ENCODE measurements around the gene PLEKHN1. TPM values are rescaled to one million over a fixed set of nuclear protein-coding genes. Genes with fewer than 3 reads are reported as not detected.
"Not testable (repeated sequence)": the region's sequence is repeated elsewhere in the genome, so short reads cannot be mapped to it uniquely, and the experiment has no call there.

PLEKHN1 gene
- polyA plus RNA-seq, 1 experiment: 0.88 TPM

DNA sequence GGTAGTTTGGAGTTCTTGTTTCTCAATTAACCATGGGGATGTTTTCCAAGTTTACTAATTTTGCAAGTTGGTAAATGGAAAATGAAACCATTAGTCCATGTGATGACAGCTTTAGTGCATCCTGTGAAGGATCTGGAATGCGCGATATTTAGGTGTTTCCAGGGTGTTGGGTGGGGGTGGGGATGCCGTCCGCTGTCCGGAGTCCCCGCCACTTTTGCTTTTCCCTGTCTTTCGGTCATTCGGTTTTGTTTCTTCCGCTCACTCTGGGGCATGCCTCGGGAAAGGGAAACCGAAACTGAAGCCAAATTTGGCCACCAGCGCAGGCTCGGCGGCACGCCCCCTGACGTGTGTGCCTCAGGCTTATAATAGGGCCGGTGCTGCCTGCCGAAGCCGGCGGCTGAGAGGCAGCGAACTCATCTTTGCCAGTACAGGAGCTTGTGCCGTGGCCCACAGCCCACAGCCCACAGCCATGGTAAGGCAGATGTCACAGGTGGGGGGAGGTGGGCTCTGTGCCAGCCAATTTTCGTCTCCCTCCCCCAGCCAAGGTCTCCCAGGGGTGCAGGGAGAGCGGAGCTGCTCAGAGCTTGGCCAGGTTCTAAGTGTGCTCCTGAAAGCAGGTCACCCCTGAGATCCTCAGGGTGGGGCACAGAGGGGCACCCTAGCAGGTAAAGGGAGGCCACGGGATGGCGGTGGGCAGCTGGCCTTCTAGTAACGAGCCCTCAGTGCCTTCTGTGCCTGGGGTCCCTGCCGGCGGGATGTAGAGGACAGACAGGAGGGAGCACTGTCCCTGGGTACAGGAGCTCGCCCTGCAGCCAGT is 47.0 kb downstream of the PLEKHN1 start, which contains the start of gene ISG15:
ISG15 (plus strand) TSS at position 393 of the 817 bp plus-strand sequence; CDS start at position 470, 77 bp downstream.
- Histone ChIP-seq H3K4me3 (ENCODE audit: low read depth, low read length) (peak within 1 kb of the TSS; percentile 71), H3K36me3 (ENCODE audit: control insufficient read depth, insufficient read depth, low read length) (no peaks in the 10 kb centered on the region), H3K27me3 (ENCODE audit: control insufficient read depth, insufficient read depth, low read length) (no peaks in the 10 kb centered on the region)
- ChIA-PET CTCF (interaction anchor here (0.6 to 3.3 kb wide), 7 partner anchors 10 to 218 kb away, joined by 3 to 15 read pairs (median 4); no protein-coding TSS in a partner anchor), POLR2A (interaction anchor here (0.6 kb wide), 1 partner anchor 103 kb away, joined by 4 read pairs; the partner anchor contains the start of gene C1orf159)
- DNase-seq (ENCODE audit: low read depth): peak; percentile 49
- TF ChIP-seq, protein P1, sequence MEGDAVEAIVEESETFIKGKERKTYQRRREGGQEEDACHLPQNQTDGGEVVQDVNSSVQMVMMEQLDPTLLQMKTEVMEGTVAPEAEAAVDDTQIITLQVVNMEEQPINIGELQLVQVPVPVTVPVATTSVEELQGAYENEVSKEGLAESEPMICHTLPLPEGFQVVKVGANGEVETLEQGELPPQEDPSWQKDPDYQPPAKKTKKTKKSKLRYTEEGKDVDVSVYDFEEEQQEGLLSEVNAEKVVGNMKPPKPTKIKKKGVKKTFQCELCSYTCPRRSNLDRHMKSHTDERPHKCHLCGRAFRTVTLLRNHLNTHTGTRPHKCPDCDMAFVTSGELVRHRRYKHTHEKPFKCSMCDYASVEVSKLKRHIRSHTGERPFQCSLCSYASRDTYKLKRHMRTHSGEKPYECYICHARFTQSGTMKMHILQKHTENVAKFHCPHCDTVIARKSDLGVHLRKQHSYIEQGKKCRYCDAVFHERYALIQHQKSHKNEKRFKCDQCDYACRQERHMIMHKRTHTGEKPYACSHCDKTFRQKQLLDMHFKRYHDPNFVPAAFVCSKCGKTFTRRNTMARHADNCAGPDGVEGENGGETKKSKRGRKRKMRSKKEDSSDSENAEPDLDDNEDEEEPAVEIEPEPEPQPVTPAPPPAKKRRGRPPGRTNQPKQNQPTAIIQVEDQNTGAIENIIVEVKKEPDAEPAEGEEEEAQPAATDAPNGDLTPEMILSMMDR (IDR thresholded peaks at IDR 0.05; ENCODE audit: insufficient read depth, low read depth, low read length): no peak

- POLR2A ChIA-PET: interaction anchor here (0.6 kb wide), 1 partner anchor 102 kb away, joined by 4 read pairs; the partner anchor contains the start of gene C1orf159
- no peak for DNase-seq (ENCODE audit: low read depth)
- no peaks in the 10 kb centered on the region for H3K27me3 ChIP-seq (ENCODE audit: control insufficient read depth, insufficient read depth, low read length)
- H3K4me3 ChIP-seq (ENCODE audit: low read depth, low read length): peak overlapping the region; percentile 71
- TF ChIP-seq, protein P1 (IDR thresholded peaks at IDR 0.05; ENCODE audit: insufficient read depth, low read depth, low read length): no peak
- H3K36me3 ChIP-seq (ENCODE audit: control insufficient read depth, insufficient read depth, low read length): no peaks in the 10 kb centered on the region
- CTCF ChIA-PET: interaction anchor here (0.6 to 3.3 kb wide), 12 partner anchors 10 to 217 kb away, joined by 3 to 15 read pairs (median 4); no protein-coding TSS in a partner anchor
Measured at GRCh38 chr1:1013922-1014648, 47.8 kb downstream of the PLEKHN1 start.

- DNase-seq (ENCODE audit: low read depth): no peak
- H3K36me3 ChIP-seq (ENCODE audit: control insufficient read depth, insufficient read depth, low read length): no peaks in the 10 kb centered on the region
- peak overlapping the region; percentile 71; the same call in 1 of the 2 replicates for H3K4me3 ChIP-seq (ENCODE audit: low read depth, low read length)
- TF ChIP-seq, protein P1 (IDR thresholded peaks at IDR 0.05; ENCODE audit: insufficient read depth, low read depth, low read length): peak; percentile 45
- H3K27me3 ChIP-seq (ENCODE audit: control insufficient read depth, insufficient read depth, low read length): no peaks in the 10 kb centered on the region
- ChIA-PET CTCF (interaction anchor here (0.6 to 3.3 kb wide), 11 partner anchors 9 to 384 kb away, joined by 3 to 15 read pairs (median 4); partner anchors contain the start of gene CCNL2), POLR2A (no interaction called here)
Measured at GRCh38 chr1:1014799-1015681, 48.8 kb downstream of the PLEKHN1 start.

DNA sequence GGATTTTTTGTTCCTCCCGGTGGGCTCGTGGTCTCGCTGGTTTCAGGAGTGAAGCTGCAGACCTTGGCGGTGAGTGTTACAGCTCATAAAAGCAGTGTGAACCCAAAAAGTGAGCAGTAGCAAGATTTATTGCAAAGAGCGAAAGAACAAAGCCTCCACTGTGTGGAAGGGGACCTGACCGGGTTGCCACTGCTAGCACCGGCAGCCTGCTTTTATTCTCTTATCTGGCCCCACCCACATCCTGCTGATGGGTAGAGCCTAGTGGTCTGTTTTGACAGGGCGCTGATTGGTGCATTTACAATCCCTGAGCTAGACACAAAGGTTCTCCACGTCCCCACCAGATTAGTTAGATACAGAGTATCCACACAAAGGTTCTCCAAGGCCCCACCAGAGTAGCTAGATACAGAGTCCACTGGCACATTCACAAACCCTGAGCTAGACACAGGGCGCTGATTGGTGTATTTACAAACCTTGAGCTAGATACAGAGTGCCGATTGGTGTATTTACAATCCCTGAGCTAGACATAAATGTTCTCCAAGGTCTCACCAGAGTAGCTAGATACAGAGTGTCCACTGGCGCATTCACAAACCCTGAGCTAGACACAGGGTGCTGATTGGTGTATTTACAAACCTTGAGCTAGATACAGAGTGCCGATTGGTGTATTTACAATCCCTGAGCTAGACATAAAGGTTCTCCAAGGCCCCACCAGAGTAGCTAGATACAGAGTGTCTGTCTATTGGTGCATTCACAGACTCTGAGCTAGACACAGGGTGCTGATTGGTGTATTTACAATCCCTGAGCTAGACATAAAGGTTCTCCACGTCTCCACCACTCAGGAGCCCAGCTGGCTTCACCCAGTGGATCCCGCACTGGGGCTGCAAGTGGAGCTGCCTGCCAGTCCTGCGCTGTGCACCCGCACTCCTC is 51.4 kb downstream of the PLEKHN1 start:
- POLR2A ChIA-PET: not testable (repeated sequence)
- CTCF ChIA-PET: interaction anchor here (0.7 to 2.3 kb wide), 7 partner anchors 11 to 41 kb away, joined by 3 to 7 read pairs (median 3); no protein-coding TSS in a partner anchor

DNA sequence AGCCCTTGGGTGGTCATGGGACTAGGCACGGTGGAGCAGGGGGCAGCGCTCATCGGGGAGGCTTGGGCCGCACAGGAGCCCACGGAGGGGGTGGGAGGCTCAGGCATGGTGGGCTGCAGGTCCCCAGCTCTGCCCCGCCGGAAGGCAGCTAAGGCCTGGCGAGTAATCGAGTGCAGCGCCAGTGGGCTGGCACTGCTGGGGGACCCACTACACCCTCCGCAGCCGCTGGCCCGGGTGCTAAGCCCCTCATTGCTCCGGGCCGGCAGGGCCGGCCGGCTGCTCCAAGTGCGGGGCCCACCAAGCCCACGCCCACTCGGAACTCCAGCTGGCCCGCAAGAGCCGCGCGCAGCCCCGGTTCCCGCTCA is 52.0 kb downstream of the PLEKHN1 start:
- POLR2A ChIA-PET; H3K27me3 ChIP-seq (ENCODE audit: control insufficient read depth, insufficient read depth, low read length); H3K4me3 ChIP-seq (ENCODE audit: low read depth, low read length); DNase-seq (ENCODE audit: low read depth); H3K36me3 ChIP-seq (ENCODE audit: control insufficient read depth, insufficient read depth, low read length): not testable (repeated sequence)
- CTCF ChIA-PET: interaction anchor here (1.2 to 2.3 kb wide), 8 partner anchors 11 to 46 kb away, joined by 3 to 6 read pairs (median 3); no protein-coding TSS in a partner anchor

More for the DNA sequence above, 51.4 kb downstream of the PLEKHN1 start:
- H3K36me3 ChIP-seq (ENCODE audit: control insufficient read depth, insufficient read depth, low read length); H3K27me3 ChIP-seq (ENCODE audit: control insufficient read depth, insufficient read depth, low read length); DNase-seq (ENCODE audit: low read depth); H3K4me3 ChIP-seq (ENCODE audit: low read depth, low read length): not testable (repeated sequence)
